SH-SY5Y (cell line): ENCODE results near the gene CFAP251.

Experiments
- GATA2 ChIP-seq: IDR thresholded peaks from 2 replicates; pipeline ENCODE4 v1.6.1; 2011; ENCODE audit warnings: mild to moderate bottlenecking, low read depth, low read length
- GATA3 ChIP-seq: IDR thresholded peaks from 2 replicates; pipeline ENCODE4 v1.6.1; 2011; ENCODE audit warnings: low read depth, mild to moderate bottlenecking, low read length, moderate library complexity

CFAP251 gene

DNA sequence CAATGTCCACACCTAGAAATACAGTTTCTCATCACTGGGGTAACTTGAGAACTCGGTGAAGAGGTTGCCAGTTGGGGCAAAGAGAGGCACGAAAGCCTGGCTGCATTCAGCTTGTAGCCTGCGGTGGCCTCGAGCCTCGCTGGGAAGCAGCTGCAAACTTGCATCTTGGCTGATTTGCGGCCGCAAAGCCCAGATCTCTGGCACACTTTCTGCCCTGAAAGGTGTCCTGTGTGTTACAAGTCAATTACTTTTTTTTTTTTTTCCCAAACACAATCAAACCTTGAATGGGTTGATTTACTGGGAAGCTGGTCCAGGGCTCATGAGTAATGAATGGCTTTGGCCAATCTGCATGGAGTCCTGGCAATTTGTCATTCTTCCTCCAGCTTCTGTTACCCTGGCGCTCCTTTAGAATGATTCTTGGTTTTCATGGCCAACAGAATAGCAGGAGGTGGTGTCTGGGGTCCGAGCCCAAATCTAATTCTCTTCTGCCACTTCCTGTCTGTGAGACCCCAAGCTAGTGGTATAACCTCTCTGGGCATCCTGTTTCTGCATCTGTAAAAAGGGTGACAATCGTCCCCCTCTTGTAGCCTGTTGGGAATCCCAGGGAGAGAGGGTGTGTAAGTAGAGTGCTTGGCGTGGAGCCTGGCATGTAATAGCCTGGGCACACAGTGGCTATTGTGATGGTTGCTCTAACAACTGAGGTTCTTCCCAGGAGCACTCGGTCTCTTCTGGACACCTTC, 109.9 kb downstream of the CFAP251 start:
- TF ChIP-seq GATA2 (no peak), GATA3 (no peak)

DNA sequence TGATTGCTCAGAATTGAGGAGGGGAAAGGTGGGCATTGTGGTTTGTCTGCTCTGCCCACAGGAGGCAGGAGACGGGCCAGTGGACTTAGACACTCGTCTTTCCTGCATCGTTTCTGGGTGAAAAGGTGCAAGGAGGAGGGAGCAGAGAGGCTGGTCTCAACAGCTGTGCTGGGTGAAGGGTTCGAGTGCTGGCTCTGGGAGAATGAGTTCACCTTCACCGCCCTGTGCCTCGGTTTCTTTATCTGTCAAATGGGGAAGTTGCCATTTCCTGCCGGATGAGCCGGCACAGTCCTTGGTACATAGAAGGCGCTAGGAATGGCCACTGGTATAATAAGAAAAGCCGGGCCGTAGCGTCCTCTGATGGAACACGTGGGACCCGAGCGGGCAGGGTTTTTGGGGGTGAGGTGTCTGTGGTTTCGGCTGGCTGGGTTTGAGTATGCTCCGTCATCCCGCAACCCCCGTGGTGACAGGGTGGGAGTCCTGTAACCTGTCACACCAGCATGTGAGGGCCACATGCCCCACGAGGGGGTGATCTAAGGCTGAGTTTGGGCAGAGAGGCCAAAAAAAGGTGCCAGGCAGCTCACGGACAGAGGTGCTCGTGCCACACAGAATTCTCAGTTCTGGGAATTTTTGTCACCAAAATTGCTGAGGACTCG, 110.6 kb downstream of the CFAP251 start:
- no peak for TF ChIP-seq GATA3
- no peak for TF ChIP-seq GATA2

DNA sequence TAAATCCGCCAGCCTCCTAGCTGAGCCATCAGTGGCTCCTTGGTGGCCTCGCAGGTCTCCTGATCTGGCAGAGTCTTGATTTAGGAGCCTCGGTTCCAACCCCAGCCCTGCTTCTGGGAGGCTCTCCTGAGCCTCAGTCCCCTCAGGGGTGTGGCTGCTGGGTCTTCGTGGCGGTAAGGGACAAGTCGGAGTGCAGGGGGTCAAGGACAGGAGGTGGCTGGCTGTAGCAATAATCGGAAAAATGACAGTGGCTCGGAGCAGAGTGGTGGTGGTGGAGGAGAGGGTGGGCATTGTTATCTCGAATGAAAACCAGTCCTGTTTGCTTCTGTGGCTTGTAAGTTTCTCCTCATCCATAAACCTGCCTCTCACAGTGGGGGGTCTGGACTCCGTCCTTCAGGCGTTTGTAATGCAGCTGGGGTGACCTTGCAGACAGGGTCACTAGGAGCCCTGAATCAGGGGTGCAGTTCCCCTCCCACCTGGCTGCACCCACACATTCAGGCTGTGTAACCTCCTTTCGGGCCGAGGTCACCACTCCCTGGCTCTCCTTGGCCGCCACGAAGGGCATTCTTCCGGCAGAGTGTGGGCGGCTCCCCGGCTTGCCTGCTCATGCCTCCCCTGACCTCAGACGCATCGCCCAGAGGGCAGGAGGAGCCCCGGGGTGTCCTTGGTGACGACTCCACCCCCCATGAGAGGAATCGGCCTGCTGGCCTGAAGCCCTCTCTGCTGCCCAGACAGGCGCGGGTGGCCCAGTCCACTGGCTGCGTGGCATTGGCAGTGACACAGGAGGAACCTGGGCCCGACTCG, 111.4 kb downstream of the CFAP251 start:
- TF ChIP-seq GATA3: no peak
- TF ChIP-seq GATA2: no peak

DNA sequence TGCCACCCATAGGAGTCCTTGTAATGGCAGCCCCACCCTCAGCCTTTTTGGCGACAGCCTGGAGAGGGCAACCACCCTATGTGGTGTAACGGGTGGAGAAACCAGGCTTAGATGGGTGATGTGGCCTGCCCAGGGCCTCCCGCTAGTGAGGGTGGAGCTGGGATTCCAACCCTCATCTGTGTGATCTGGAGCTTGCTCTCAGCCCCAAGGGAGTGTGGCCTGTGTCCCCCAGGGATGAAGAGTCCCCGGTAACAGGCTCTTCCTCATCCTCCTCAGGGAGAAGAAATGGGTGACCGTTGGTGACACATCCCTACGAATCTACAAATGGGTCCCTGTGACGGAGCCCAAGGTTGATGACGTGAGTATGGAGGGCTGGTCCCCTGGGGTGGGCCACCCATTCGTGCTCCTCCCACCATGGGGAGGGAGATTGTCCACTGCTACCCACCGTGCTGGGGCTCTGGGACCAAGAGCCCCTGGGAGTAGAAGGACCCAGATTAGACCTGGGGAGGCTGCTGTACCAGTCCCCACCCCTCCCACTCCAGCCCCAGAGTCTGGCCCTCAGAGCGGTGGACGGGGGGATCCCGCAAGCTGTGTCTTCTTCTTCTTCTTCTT, 112.1 kb downstream of the CFAP251 start:
- TF ChIP-seq GATA2: no peak
- TF ChIP-seq GATA3: no peak

DNA sequence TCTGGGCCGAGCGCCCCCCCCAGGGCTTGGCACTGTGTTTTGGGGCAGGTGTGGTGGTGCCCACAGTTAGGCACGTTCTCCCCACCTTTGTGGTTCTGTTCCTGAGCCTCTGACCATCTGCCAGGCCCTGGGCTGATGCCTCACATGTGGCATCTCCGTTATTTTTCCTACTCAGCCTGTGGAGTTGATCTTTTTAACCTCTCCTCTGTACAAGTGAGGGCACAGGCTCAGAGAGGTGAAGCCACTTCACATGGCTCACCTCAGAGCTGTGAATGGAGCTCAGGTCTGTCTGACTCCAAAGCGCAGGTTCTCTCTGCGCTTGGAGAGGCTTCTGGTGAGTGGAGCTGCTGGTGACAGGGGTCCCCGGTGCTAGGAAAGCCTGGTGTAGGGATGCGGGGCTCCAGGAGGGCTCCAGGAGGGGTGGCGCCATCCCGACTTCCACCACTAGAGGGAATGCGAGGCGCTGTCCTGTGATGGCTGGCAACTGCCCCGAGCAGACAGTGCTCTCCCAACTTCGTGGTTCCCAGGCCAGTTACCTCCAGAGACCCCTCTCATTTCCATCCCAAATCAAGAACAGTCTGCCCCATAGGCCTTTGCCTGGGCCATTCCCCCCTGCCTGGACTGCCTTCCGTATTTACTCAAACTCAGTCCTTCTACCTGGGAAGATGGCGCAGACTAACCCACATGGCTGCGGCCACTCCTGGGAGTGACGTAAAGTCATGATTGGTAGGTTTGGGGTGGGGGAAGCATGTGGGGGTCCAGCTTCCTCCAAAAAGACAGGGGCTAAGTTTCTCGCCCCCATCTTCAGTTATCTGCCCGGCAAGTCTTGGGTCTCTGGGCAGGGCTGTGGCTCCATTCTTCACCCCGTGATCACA, 113.2 kb downstream of the CFAP251 start:
- TF ChIP-seq GATA2: no peak
- TF ChIP-seq GATA3: no peak

DNA sequence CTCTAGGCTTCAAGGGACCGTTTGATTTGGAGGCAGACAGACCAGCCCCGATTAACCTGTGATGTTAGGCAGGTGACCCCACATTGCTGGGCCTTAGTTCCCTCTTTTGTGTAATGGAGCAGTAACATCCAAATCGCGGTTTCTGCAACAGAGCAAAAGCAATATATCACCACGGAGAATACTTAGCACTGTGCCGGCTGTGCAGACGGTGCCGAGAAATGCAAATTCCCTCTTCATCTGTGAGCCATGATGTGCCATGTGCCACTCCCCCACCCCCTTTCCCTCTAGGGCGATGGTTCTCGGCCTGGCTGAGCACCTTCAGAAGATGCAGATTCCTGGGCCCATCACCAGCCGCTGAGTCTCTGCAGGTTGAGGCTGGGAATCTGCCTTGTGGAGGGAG, 114.2 kb downstream of the CFAP251 start:
- no peak for TF ChIP-seq GATA2
- no peak for TF ChIP-seq GATA3

DNA sequence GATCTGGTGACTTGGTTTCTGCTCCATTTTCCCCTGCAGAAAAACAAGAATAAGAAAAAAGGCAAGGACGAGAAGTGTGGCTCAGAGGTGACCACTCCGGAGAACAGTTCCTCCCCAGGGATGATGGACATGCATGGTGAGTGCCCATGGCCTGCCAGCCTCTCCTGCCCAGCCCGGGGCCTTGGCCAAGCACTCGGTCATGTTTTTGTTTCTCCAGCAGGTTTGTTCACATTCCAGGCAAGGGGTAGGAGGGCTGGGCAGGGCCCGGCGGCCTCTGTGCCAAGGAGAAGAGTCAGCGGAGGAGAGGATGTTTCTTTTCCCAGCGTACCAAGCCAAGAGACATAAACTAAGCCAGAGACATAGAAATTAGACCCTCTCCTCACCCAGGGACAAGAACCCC, 116.9 kb downstream of the CFAP251 start:
- TF ChIP-seq GATA2 (no peak), GATA3 (no peak)

DNA sequence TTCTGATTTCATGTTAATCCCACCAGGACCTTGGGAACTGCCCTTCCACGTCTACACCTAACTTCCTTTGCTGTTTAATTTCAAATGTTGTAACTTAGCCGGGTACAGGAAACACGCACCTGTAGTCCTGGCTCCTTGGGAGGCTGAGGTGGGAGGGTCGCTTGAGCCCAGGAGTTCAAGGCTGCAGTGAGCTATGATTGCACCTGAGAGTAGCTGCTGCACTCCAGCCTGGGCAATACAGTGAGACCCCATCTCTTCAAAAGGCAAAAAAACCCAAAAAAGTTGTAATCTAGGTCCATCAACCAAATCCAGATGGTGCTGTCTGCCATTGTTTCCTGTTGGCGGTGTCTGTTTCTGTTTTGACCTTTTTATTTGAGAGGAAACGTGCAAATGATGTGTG, 117.8 kb downstream of the CFAP251 start:
- TF ChIP-seq GATA2: no peak
- no peak for TF ChIP-seq GATA3

DNA sequence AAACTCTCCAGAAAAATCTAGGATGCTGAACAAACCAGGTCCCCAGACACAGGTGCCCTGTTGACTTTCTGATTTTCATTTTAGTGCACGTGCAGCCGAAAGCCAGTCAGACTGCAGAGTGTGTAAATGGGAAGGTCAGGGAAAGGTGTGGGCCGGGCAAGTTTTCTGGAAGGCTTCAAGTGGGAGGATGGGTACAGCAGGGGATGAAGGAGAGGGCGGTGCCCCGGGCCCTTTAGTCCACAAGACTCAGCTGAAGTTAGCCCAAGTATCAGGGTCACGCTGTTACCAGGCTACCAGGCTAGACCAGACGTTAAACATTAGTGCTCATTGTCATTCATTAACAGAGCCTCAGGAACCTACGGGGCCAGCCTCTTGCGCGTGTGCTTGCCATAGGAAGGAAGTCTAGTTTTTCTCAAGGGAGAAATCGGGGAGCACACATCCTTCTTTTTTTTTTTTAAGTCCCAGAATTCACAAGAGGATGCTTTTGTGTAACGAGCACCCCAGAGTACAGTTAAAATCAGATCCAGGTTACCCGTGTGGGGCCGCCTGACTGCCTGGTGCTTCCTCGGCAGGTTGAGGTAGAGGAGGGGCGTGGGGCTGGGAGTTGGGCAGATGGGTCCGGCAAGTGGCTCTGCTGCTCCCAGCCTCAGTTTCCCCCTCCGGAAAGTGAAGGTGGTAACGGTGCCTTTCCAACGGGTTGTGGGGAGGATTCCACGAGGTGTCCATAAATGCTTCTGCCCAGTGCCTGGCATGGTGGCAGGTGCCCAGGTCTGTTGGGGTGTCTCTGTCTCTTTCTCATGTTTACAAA, 122.4 kb downstream of the CFAP251 start:
- no peak for TF ChIP-seq GATA3
- no peak for TF ChIP-seq GATA2

DNA sequence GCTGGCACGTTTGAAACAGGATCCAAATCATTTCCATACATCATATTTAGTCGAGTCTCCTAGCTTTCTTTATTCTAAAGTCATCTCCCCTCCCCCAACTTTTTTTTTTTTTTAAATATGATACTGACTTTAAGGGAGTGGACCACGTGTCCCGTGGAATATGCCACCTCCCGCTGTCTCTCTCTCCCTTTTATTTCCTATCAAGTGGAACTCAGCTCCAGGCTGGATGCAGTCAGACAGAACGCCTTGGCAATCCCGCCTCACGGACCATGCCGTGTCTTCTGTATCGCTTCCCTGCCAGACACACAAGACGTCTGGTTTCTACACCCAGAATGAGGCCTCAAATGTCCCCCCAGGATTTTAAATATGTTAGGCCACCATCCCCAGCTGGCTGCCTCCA, 124.5 kb downstream of the CFAP251 start:
- TF ChIP-seq GATA2 (no peak), GATA3 (no peak)

DNA sequence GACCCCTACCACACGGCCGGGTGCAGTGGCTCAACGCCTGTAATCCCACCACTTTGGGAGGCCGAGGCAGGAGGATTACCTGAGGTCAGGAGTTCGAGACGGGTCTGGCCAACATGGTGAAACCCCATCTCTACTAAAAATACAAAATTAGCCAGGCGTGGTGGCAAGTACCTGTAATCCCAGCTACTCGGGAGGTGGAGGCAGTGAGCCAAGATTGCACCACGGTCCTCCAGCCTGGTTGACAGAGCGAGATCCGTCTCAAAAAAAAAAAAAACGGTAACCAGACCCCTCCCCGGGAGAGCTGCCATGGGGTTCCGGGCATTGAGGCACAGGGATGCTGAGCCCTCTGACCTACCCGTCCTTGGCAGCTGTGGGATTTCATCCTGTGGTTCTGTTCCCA, 125.1 kb downstream of the CFAP251 start:
- TF ChIP-seq GATA3 (no peak), GATA2 (no peak)

DNA sequence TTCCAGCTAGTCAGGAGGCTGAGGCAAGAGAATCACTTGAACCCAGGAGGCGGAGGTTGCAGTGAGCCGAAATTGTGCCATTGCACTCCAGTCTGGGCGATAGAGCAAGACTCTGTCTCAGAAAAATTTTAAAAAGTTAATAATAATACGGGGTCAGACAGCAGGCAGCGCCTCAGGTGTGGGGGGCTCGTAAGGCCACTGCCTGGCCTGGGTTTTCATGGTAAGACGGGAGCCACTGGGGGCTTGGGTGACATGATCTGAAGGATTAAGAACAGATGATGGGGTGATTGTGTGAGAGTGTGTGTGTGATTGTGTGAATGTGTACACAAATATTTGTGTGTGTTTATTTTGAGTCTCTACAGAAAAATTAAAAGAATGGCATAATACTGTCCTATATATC, 126.9 kb downstream of the CFAP251 start:
- TF ChIP-seq GATA2 (no peak), GATA3 (no peak)

DNA sequence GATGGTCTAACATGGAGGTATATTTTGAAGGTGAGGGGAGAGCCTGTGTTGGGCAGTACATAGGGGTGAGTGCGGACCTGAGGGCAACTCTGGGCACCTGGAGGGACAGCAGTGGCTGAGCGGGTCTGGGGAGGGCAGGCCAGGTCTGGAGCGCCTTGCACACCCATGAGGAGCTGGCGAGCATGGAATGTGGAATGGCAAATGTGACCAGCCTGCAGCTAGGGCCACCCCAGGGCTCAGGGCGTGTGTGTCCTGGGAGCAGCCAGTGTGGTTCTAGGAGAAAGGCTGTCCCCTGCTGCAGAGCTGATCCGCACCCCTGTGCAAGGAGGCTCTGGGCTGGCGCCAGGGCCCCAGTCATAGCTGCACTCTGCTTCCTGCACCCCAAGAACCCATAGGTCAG, 127.8 kb downstream of the CFAP251 start:
- TF ChIP-seq GATA2: no peak
- no peak for TF ChIP-seq GATA3
